Neuronal stem cell (in vitro differentiated cells): Measurements from ENCODE around the gene ZNF264.
"Not testable (repeated sequence)": the region's sequence is repeated elsewhere in the genome, so short reads cannot be mapped to it uniquely, and the experiment has no call there.

ENCODE experiments used
- DNase-seq: peaks from one replicate; pipeline ENCODE4 v3.0.0-alpha.2; 2013; ENCODE audit warnings: low spot score
- H2AFZ ChIP-seq: one replicate; pipeline ENCODE4 v1.6.1; 2013; ENCODE audit warnings: mild to moderate bottlenecking, low read length, inconsistent platforms
- H2AK5ac ChIP-seq: 2 replicates; pipeline ENCODE4 v1.6.1; 2013; ENCODE audit warnings: low read depth, mild to moderate bottlenecking, inconsistent platforms, low read length, moderate library complexity, mixed read lengths
- H2BK120ac ChIP-seq: 2 replicates; pipeline ENCODE4 v1.6.1; 2013; ENCODE audit warnings: low read depth, mild to moderate bottlenecking, inconsistent platforms, low read length, moderate library complexity, mixed read lengths
- H2BK12ac ChIP-seq: one replicate; pipeline ENCODE4 v1.6.1; 2013; ENCODE audit warnings: low read length, inconsistent platforms
- H2BK15ac ChIP-seq: 2 replicates; pipeline ENCODE4 v1.6.1; 2013; ENCODE audit warnings: mild to moderate bottlenecking, low read length, inconsistent platforms, mixed read lengths
- H2BK5ac ChIP-seq: one replicate; pipeline ENCODE4 v1.6.1; 2013; ENCODE audit warnings: inconsistent platforms, mild to moderate bottlenecking, low read length, moderate library complexity
- H3K14ac ChIP-seq: one replicate; pipeline ENCODE4 v1.6.1; 2013; ENCODE audit warnings: low read length, inconsistent platforms
- H3K18ac ChIP-seq: 2 replicates; pipeline ENCODE4 v1.6.1; 2013; ENCODE audit warnings: low read length, inconsistent platforms
- H3K23ac ChIP-seq: 2 replicates; pipeline ENCODE4 v1.6.1; 2013; ENCODE audit warnings: low read depth, mild to moderate bottlenecking, mixed read lengths, low read length, inconsistent platforms; ENCODE audit not compliant: poor library complexity
- H3K27ac ChIP-seq: replicated peaks from 3 replicates; pipeline ENCODE4 v1.5.1; 2013; ENCODE audit warnings: low read length, inconsistent platforms
- H3K27me3 ChIP-seq, 3 experiments: 2 replicates each; pipeline ENCODE4 v1.6.1; 2013; ENCODE audit warnings: low read length in 3 of 3, mild to moderate bottlenecking in 2 of 3, inconsistent platforms in 1 of 3, low read depth in 1 of 3, mixed read lengths in 1 of 3, moderate library complexity in 1 of 3; ENCODE audit not compliant: control insufficient read depth in 3 of 3, insufficient read depth in 3 of 3
- H3K36me3 ChIP-seq, 2 donors: replicated peaks in 1 of 2; 2 replicates each; pipeline ENCODE4 v1.6.1; 2013; ENCODE audit warnings: low read length in 2 of 2; ENCODE audit not compliant: control insufficient read depth in 2 of 2, insufficient read depth in 2 of 2
- H3K4ac ChIP-seq: 2 replicates; pipeline ENCODE4 v1.6.1; 2013; ENCODE audit warnings: inconsistent platforms, mild to moderate bottlenecking, low read length, moderate library complexity
- H3K4me1 ChIP-seq, 2 donors: 1 replicate in 1 of 2; 2 replicates in 1 of 2; pipeline ENCODE4 v1.6.1; 2013; ENCODE audit warnings: low read length in 2 of 2, low read depth in 1 of 2; ENCODE audit not compliant: control insufficient read depth in 2 of 2, insufficient read depth in 1 of 2
- H3K4me2 ChIP-seq: one replicate; pipeline ENCODE4 v1.6.1; 2013; ENCODE audit warnings: mild to moderate bottlenecking, low read length, inconsistent platforms; ENCODE audit not compliant: insufficient read depth, poor library complexity, severe bottlenecking
- H3K4me3 ChIP-seq, 2 donors: 2 replicates each; pipeline ENCODE4 v1.5.1; 2013; ENCODE audit warnings: low read length in 2 of 2, mild to moderate bottlenecking in 2 of 2, inconsistent platforms in 1 of 2, moderate library complexity in 1 of 2
- H3K79me1 ChIP-seq: one replicate; pipeline ENCODE4 v1.6.1; 2013; ENCODE audit warnings: low read depth, mild to moderate bottlenecking, inconsistent platforms, low read length, moderate library complexity
- H3K9ac ChIP-seq: one replicate; pipeline ENCODE4 v1.6.1; 2013; ENCODE audit warnings: mild to moderate bottlenecking, low read depth, low read length, inconsistent platforms; ENCODE audit not compliant: poor library complexity
- H3K9me3 ChIP-seq, 2 donors: replicated peaks in 1 of 2; 2 replicates each; pipeline versions ENCODE3 to v1.6.1; 2013; ENCODE audit warnings: low read length in 2 of 2, mild to moderate bottlenecking in 2 of 2, inconsistent platforms in 1 of 2, low read depth in 1 of 2, mixed read lengths in 1 of 2, moderate library complexity in 1 of 2; ENCODE audit not compliant: control insufficient read depth in 2 of 2, insufficient read depth in 1 of 2
- H4K8ac ChIP-seq: one replicate; pipeline ENCODE4 v1.6.1; 2013; ENCODE audit warnings: low read depth, mild to moderate bottlenecking, inconsistent platforms, low read length, moderate library complexity
- H4K91ac ChIP-seq: one replicate; pipeline ENCODE4 v1.6.1; 2013; ENCODE audit warnings: low read length, low read depth, mild to moderate bottlenecking, inconsistent platforms; ENCODE audit not compliant: poor library complexity
- WGBS, 2 donors: extraction: QIAGEN DNeasy Blood & Tissue Kit; methylation state at CpG; one replicate each; pipeline ENCODE4 v1.1.7; 2013; ENCODE audit warnings: missing lambda C conversion rate in 2 of 2, mixed read lengths in 1 of 2; ENCODE audit not compliant: insufficient read length in 2 of 2, insufficient replicate concordance in 1 of 2; ENCODE audit errors: extremely low coverage in 2 of 2; 5-methylcytosine and 5-hydroxymethylcytosine counted together

ZNF264 gene

DNA sequence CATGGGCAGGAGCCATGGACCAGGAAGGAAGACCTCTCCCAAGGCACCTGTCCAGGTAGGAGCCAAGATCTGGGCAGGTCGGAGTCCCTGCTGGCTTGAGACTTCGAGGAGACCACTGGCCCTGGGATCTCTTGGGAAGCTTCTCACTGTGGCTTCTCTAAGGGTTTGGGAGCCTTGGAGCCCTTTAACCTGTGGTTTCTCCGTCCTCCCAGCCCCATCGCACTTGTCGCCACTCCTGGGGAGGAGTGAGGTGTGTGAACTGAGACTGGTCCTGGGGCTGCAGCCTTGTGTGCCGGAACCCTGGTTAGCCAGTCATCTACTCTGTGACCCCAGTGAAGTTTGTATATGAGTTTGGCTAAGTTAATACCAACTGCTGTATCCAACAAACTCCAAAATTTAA is 57.3 kb downstream of the ZNF264 start:
- Histone ChIP-seq H2BK5ac (no peak overlapping the region), H2BK12ac (no peak overlapping the region), H3K4me1 (no peaks in the 10 kb centered on the region), H3K14ac (no peak overlapping the region), H3K4me2 (no peak overlapping the region), H3K4ac (no peak overlapping the region), H2AK5ac (no peak overlapping the region), H3K27ac (no peak overlapping the region), H3K23ac (no peak overlapping the region), H3K36me3 (peaks cover 26 to 87% of the 10 kb centered on the region in 2 donors), H3K27me3 (no peaks in the 10 kb centered on the region), H4K91ac (no peak overlapping the region), H3K79me1 (peaks cover 5% of the 10 kb centered on the region), H3K4me3 (no peak overlapping the region), H4K8ac (no peak overlapping the region), H2BK15ac (no peak overlapping the region), H3K9ac (no peak overlapping the region), H2AFZ (no peak overlapping the region), H2BK120ac (no peak overlapping the region), H3K18ac (no peak overlapping the region), H3K9me3 (no peaks in the 10 kb centered on the region)
- DNase-seq, result no peak
- WGBS, 2 donors, result no CpG with 5 or more reads among the region's 6 CpGs

GRCh38 chr19:57249329-57249728 is 58.0 kb downstream of the ZNF264 start:
- H4K8ac ChIP-seq, result no peak overlapping the region
- H3K36me3 ChIP-seq, result peaks cover 33 to 90% of the 10 kb centered on the region in 2 donors
- H4K91ac ChIP-seq, result no peak overlapping the region
- no peak overlapping the region for H3K14ac ChIP-seq
- no peak overlapping the region for H3K27ac ChIP-seq
- H3K18ac ChIP-seq, result no peak overlapping the region
- no peak overlapping the region for H2BK15ac ChIP-seq
- DNase-seq, result no peak
- H3K27me3 ChIP-seq, result no peaks in the 10 kb centered on the region
- H2BK5ac ChIP-seq, result no peak overlapping the region
- no peak overlapping the region for H2AK5ac ChIP-seq
- peaks cover 5% of the 10 kb centered on the region for H3K79me1 ChIP-seq
- no peak overlapping the region for H2BK12ac ChIP-seq
- H3K4me2 ChIP-seq, result no peak overlapping the region
- no peak overlapping the region for H3K4me3 ChIP-seq
- no peak overlapping the region for H3K9ac ChIP-seq
- H2AFZ ChIP-seq, result no peak overlapping the region
- H3K23ac ChIP-seq, result no peak overlapping the region
- no peak overlapping the region for H2BK120ac ChIP-seq
- no peaks in the 10 kb centered on the region for H3K9me3 ChIP-seq
- no peak overlapping the region for H3K4ac ChIP-seq
- H3K4me1 ChIP-seq, result no peaks in the 10 kb centered on the region
- no CpG with 5 or more reads among the region's 1 CpG for WGBS, 2 donors

DNA sequence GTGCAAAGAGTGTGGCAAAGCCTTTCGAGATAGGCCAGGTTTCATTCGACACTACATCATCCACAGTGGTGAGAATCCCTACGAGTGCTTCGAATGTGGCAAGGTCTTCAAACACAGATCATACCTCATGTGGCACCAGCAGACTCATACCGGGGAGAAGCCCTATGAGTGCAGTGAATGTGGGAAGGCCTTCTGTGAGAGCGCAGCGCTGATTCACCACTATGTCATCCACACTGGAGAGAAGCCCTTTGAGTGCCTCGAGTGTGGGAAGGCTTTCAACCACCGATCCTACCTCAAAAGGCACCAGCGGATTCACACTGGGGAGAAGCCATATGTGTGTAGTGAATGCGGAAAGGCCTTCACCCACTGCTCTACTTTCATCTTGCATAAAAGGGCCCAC is 62.5 kb downstream of the ZNF264 start:
- H2BK15ac ChIP-seq, H3K4ac ChIP-seq, H2AFZ ChIP-seq, H4K8ac ChIP-seq, H3K9me3 ChIP-seq, H3K4me1 ChIP-seq, H3K18ac ChIP-seq, H2AK5ac ChIP-seq, H3K9ac ChIP-seq, H3K27ac ChIP-seq, H2BK5ac ChIP-seq, H3K27me3 ChIP-seq, H3K4me2 ChIP-seq, H3K23ac ChIP-seq, H2BK120ac ChIP-seq, H4K91ac ChIP-seq, H3K4me3 ChIP-seq, DNase-seq, H3K79me1 ChIP-seq, H2BK12ac ChIP-seq, H3K14ac ChIP-seq: not testable (repeated sequence)
- H3K36me3 ChIP-seq, result peaks cover 22 to 85% of the 10 kb centered on the region in 2 donors
- WGBS, 2 donors, result no CpG with 5 or more reads among the region's 11 CpGs

- Histone ChIP-seq H3K9me3 (no peaks in the 10 kb centered on the region), H3K36me3 (peaks cover 2 to 29% of the 10 kb centered on the region in 2 donors), H2BK15ac (no peak overlapping the region), H2AFZ (no peak overlapping the region), H4K8ac (no peak overlapping the region), H3K23ac (no peak overlapping the region), H2BK12ac (no peak overlapping the region), H3K27ac (no peak overlapping the region), H3K4me2 (no peak overlapping the region), H4K91ac (no peak overlapping the region), H2BK5ac (no peak overlapping the region), H2BK120ac (no peak overlapping the region), H2AK5ac (no peak overlapping the region), H3K4me1 (no peaks in the 10 kb centered on the region), H3K14ac (no peak overlapping the region), H3K4ac (no peak overlapping the region), H3K27me3 (no peaks in the 10 kb centered on the region), H3K4me3 (no peak overlapping the region), H3K9ac (no peak overlapping the region), H3K18ac (no peak overlapping the region), H3K79me1 (no peaks in the 10 kb centered on the region)
- no peak for DNase-seq
- WGBS, 2 donors, result no CpG with 5 or more reads among the region's 3 CpGs
Measured at GRCh38 chr19:57262044-57262443, 70.7 kb downstream of the ZNF264 start.
